WTC11 (cell line): ENCODE results near the gene TXNL4A. TPM values are rescaled to one million over a fixed set of nuclear protein-coding genes. Genes with fewer than 3 reads are reported as not detected.

Source experiments
- ATAC-seq: fragments of 200-7000 bp; cut with Tn5 transposase; 2 replicates; pipeline ENCODE4 v1.10.0; 2021; ENCODE audit warnings: mild to moderate bottlenecking, moderate library complexity
- CTCF ChIA-PET: fragments of 300-600 bp; sonication (Branson Sonifier 250); formaldehyde crosslinking; loops from one replicate; lab custom pipeline; 2021; ENCODE audit warnings: antibody characterized with exemption; lab: Charles Lee
- POLR2A ChIA-PET: fragments of 350-600 bp; sonication (Branson Sonifier 250); formaldehyde crosslinking; loops from one replicate; lab custom pipeline; 2021; ENCODE audit warnings: antibody characterized with exemption; lab: Charles Lee
- DNase-seq: peaks from one replicate; pipeline ENCODE4 v3.0.0; 2021; ENCODE audit warnings: low spot score
- H3K27ac Mint-ChIP-seq: 2 replicates; pipeline ENCODE4 v1.8.0; 2021; ENCODE audit warnings: mixed read lengths
- H3K27me3 Mint-ChIP-seq: 2 replicates; pipeline ENCODE4 v1.8.0; 2021; ENCODE audit warnings: low read depth, mild to moderate bottlenecking, moderate library complexity, mixed read lengths
- H3K36me3 Mint-ChIP-seq: 2 replicates; pipeline ENCODE4 v1.8.0; 2021; ENCODE audit warnings: mixed read lengths
- H3K4me1 Mint-ChIP-seq: 2 replicates; pipeline ENCODE4 v1.8.0; 2022; ENCODE audit warnings: mixed read lengths
- H3K4me3 Mint-ChIP-seq: 2 replicates; pipeline ENCODE4 v1.8.0; 2021; ENCODE audit warnings: mild to moderate bottlenecking, moderate library complexity, mixed read lengths
- H3K9me3 Mint-ChIP-seq: 2 replicates; pipeline ENCODE4 v1.8.0; 2021; ENCODE audit warnings: mixed read lengths
- FOXK1 ChIP-seq: sonication (generic); formaldehyde crosslinking; IDR thresholded peaks from 2 replicates; pipeline ENCODE4 v1.8.0; 2022; ENCODE audit warnings: mild to moderate bottlenecking, moderate library complexity, missing genetic modification reagents
- GRHL2 ChIP-seq: fragments of 250-450 bp; sonication (Bioruptor Pico); IDR thresholded peaks from 2 replicates; pipeline ENCODE4 v1.8.0; 2022; ENCODE audit warnings: mild to moderate bottlenecking, moderate library complexity; ENCODE audit not compliant: insufficient replicate concordance, severe bottlenecking
- MXD4 ChIP-seq: fragments of 250-450 bp; sonication (Bioruptor Pico); IDR thresholded peaks from 2 replicates; pipeline ENCODE4 v1.8.0; 2021; ENCODE audit warnings: mild to moderate bottlenecking, moderate library complexity, borderline replicate concordance
- NR3C1 ChIP-seq: sonication (generic); formaldehyde crosslinking; conservative IDR thresholded peaks from 2 replicates; pipeline ENCODE4 v1.8.1; 2023; ENCODE audit warnings: low read depth, mild to moderate bottlenecking, missing genetic modification reagents
- RELA ChIP-seq: sonication (generic); formaldehyde crosslinking; IDR thresholded peaks from 2 replicates; pipeline ENCODE4 v1.8.1; 2022; ENCODE audit warnings: missing genetic modification reagents, mild to moderate bottlenecking, borderline replicate concordance
- SOX15 ChIP-seq: fragments of 250-450 bp; sonication (Bioruptor Pico); IDR thresholded peaks from 2 replicates; pipeline ENCODE4 v1.9.0; 2021; ENCODE audit warnings: mild to moderate bottlenecking
- SP1 ChIP-seq: sonication (generic); formaldehyde crosslinking; conservative IDR thresholded peaks from 2 replicates; pipeline ENCODE4 v1.8.1; 2022; ENCODE audit warnings: missing genetic modification reagents
- ZNF263 ChIP-seq: sonication (generic); formaldehyde crosslinking; IDR thresholded peaks from 2 replicates; pipeline ENCODE4 v1.8.1; 2022; ENCODE audit warnings: low read depth, mild to moderate bottlenecking, moderate library complexity, missing genetic modification reagents
- total RNA-seq: library from RNA; stranded (reverse); gene quantifications from 3 replicates; pipeline ENCODE4 v1.2.3, GENCODE V29; 2021
- TF ChIP-seq, protein P1 (sequence below): sonication (generic); formaldehyde crosslinking; IDR thresholded peaks from 2 replicates; pipeline ENCODE4 v1.8.1; 2022; ENCODE audit warnings: mild to moderate bottlenecking, moderate library complexity, missing genetic modification reagents
- TF ChIP-seq, protein P2 (sequence below): sonication (generic); formaldehyde crosslinking; IDR thresholded peaks from 2 replicates; pipeline ENCODE4 v1.8.1; 2022; ENCODE audit warnings: low read depth, mild to moderate bottlenecking, moderate library complexity, missing genetic modification reagents, borderline replicate concordance
- TF ChIP-seq, protein P3 (sequence below): fragments of 250-450 bp; sonication (Bioruptor Pico); IDR thresholded peaks from 2 replicates; pipeline ENCODE4 v1.8.0; 2021; ENCODE audit warnings: mild to moderate bottlenecking
- TF ChIP-seq, protein P4 (sequence below): sonication (generic); formaldehyde crosslinking; IDR thresholded peaks from 2 replicates; pipeline ENCODE4 v1.8.1; 2023; ENCODE audit warnings: mild to moderate bottlenecking, moderate library complexity, missing genetic modification reagents
- TF ChIP-seq, protein P5 (sequence below): sonication (generic); formaldehyde crosslinking; IDR thresholded peaks from 2 replicates; pipeline ENCODE4 v1.8.0; 2022; ENCODE audit warnings: mild to moderate bottlenecking, missing genetic modification reagents

TXNL4A gene
- total RNA-seq, 1 experiment from 2014 or later: 157 TPM

DNA sequence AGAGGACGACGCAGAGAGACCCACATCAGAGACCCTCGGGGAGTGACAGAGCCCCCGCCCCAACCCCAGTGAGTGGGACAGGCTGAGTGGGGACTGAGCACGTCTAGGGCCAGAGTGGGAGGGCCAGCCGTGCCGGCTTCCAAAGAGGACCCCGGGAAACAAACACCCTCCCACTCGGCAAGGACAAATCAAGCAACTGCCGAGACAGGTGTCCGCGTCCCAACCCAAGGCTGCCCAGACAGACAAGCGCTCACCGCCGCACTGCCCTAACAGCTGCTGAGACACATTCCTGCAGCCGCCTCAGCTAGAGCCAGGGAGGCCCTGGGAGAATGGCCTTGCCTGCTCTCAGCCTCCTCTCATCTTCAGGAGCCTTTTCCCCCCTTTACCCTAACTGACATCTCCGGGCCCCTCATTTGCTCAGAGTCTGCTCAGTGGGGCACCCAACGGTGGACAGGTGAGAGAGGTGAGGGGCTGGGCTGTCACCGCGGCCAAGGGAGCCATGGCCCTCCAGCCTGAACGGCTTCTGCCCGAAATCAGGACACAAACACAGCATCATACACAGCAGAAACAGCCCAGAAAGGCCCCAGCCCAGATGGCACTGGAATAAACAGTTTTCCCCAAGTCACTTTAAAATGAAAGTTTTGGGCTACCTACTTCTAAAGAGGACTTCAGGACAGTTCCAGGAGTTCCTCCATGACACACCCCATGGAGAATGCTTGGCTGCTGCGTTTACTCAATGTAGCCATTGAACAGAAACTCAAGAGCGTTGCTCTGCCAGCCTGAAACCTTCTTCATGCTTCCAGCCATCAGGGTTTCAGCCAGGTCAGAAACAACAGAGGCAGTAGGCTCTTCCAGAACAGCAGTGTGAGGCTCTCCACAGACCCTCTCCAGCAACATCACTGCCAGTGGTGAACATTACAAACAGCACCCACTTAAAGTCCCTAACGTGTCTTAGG, 60.5 kb downstream of the TXNL4A start (continued):
- no peak for TF ChIP-seq NR3C1 (CRISPR knock-in tag)
- no peak for TF ChIP-seq SOX15
- no peak for TF ChIP-seq MXD4 (CRISPR knock-in tag)
- no peak for TF ChIP-seq GRHL2
- TF ChIP-seq, protein P1, sequence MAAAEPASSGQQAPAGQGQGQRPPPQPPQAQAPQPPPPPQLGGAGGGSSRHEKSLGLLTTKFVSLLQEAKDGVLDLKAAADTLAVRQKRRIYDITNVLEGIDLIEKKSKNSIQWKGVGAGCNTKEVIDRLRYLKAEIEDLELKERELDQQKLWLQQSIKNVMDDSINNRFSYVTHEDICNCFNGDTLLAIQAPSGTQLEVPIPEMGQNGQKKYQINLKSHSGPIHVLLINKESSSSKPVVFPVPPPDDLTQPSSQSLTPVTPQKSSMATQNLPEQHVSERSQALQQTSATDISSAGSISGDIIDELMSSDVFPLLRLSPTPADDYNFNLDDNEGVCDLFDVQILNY (CRISPR knock-in tag): no peak

DNA sequence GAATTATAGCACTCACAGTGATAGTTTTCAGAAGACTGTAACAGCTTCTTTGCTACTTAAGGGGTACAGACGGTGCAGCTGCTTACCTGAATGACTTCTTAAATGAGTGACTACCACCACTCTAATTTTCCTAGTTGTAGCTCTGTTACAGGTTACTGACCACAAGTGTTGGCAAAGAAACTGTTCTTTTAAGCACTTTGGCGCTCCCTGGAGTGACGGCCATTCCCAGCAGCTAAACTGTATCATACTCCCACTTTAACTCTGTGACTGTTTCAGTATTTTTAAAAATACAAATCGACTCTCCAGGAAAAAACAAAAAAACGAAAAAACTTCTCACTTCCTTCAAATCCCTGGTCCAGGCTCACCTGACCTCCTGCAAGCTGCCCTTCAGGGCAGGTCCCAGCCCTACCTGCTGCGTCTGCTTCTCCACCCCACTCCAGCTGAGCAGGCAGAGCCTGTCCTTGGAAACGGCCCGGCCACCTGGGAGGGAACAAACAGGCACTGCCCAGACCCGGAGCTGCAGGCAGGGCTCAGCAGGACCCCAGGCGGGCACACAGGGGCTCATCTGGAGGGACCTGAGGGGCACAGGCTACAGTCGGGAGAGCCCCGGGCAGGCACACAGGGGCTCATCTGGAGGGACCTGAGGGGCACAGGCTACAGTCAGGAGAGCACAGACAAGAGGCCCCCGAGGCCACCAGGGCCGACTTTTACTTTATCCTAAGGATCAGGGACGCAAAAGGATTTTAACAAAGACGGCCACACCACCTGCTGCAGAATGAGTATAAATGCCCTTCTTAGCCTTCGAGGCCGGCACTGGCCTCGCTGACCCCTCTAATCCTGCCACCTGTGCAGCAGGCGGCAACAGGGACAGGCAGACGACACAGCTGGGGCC, 61.4 kb downstream of the TXNL4A start:
- CTCF ChIA-PET: interaction anchor here (0.5 kb wide), 1 partner anchor 193 kb away, joined by 3 read pairs; no protein-coding TSS in a partner anchor
- POLR2A ChIA-PET: no interaction called here
- H3K4me3 Mint-ChIP-seq: no peak overlapping the region
- TF ChIP-seq, protein P2, sequence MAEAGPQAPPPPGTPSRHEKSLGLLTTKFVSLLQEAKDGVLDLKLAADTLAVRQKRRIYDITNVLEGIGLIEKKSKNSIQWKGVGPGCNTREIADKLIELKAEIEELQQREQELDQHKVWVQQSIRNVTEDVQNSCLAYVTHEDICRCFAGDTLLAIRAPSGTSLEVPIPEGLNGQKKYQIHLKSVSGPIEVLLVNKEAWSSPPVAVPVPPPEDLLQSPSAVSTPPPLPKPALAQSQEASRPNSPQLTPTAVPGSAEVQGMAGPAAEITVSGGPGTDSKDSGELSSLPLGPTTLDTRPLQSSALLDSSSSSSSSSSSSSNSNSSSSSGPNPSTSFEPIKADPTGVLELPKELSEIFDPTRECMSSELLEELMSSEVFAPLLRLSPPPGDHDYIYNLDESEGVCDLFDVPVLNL (CRISPR knock-in tag): no peak
- TF ChIP-seq, all 79 proteins: peak for 0
- peak; percentile 37 for ATAC-seq
- H3K9me3 Mint-ChIP-seq: peaks cover 33% of the 10 kb centered on the region
- peak; percentile 21 for DNase-seq
- H3K36me3 Mint-ChIP-seq: peaks cover 26% of the 10 kb centered on the region
- H3K27me3 Mint-ChIP-seq: no peaks in the 10 kb centered on the region; the same call in 1 of the 2 replicates
- peaks cover 11% of the 10 kb centered on the region for H3K4me1 Mint-ChIP-seq
- peak overlapping the region; percentile 80; the same call in 1 of the 2 replicates for H3K27ac Mint-ChIP-seq

DNA sequence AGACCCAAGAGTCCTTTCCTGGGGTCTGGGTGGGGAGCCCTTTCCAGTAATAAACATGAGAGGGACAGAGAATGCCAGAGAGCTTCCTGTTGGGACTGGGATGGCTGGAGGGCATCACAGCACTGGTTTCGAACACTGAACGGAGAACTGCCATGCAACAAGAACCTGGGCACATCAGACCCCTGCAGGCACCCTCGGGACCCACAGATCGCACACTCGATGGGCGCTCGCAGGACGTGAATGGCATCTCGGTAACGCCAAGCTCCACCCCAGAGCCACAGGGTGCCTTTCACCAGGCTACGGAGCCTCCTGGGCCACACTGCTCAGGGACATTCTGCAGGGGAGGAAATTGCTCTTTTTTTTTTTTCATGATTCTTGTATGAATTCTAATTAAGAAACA, 62.1 kb downstream of the TXNL4A start:
- no peak for TF ChIP-seq SOX15
- TF ChIP-seq FOXK1 (CRISPR knock-in tag): no peak
- TF ChIP-seq GRHL2: no peak
- TF ChIP-seq, protein P3, sequence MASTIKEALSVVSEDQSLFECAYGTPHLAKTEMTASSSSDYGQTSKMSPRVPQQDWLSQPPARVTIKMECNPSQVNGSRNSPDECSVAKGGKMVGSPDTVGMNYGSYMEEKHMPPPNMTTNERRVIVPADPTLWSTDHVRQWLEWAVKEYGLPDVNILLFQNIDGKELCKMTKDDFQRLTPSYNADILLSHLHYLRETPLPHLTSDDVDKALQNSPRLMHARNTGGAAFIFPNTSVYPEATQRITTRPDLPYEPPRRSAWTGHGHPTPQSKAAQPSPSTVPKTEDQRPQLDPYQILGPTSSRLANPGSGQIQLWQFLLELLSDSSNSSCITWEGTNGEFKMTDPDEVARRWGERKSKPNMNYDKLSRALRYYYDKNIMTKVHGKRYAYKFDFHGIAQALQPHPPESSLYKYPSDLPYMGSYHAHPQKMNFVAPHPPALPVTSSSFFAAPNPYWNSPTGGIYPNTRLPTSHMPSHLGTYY (CRISPR knock-in tag): no peak
- TF ChIP-seq SP1: no peak
- TF ChIP-seq ZNF263 (CRISPR knock-in tag): no peak
- TF ChIP-seq, protein P4, sequence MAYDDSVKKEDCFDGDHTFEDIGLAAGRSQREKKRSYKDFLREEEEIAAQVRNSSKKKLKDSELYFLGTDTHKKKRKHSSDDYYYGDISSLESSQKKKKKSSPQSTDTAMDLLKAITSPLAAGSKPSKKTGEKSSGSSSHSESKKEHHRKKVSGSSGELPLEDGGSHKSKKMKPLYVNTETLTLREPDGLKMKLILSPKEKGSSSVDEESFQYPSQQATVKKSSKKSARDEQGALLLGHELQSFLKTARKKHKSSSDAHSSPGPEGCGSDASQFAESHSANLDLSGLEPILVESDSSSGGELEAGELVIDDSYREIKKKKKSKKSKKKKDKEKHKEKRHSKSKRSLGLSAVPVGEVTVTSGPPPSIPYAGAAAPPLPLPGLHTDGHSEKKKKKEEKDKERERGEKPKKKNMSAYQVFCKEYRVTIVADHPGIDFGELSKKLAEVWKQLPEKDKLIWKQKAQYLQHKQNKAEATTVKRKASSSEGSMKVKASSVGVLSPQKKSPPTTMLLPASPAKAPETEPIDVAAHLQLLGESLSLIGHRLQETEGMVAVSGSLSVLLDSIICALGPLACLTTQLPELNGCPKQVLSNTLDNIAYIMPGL: no peak
- TF ChIP-seq RELA (CRISPR knock-in tag): no peak
- TF ChIP-seq, protein P5, sequence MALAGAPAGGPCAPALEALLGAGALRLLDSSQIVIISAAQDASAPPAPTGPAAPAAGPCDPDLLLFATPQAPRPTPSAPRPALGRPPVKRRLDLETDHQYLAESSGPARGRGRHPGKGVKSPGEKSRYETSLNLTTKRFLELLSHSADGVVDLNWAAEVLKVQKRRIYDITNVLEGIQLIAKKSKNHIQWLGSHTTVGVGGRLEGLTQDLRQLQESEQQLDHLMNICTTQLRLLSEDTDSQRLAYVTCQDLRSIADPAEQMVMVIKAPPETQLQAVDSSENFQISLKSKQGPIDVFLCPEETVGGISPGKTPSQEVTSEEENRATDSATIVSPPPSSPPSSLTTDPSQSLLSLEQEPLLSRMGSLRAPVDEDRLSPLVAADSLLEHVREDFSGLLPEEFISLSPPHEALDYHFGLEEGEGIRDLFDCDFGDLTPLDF (CRISPR knock-in tag): no peak
- POLR2A ChIA-PET: no interaction called here
- Mint-ChIP-seq H3K4me1 (peaks cover 11% of the 10 kb centered on the region), H3K4me3 (no peak overlapping the region), H3K9me3 (peaks cover 29% of the 10 kb centered on the region), H3K36me3 (peaks cover 24% of the 10 kb centered on the region), H3K27ac (no peak overlapping the region), H3K27me3 (no peaks in the 10 kb centered on the region; the same call in 1 of the 2 replicates)
- CTCF ChIA-PET: no interaction called here
- DNase-seq: peak; percentile 10
- no peak; the same call in 1 of the 2 replicates for ATAC-seq
